H9 (cell line): ENCODE results near the gene CFAP100. TPM values are rescaled to one million over a fixed set of nuclear protein-coding genes. Genes with fewer than 3 reads are reported as not detected.

ENCODE experiments used
- DNase-seq: peaks from one replicate; pipeline ENCODE4 v3.0.0-alpha.2; 2017
- H2AFZ ChIP-seq: one replicate; pipeline ENCODE4 v1.6.1; 2013; ENCODE audit warnings: mild to moderate bottlenecking, low read length, control low read depth, moderate library complexity
- H2AK5ac ChIP-seq: 2 replicates; pipeline ENCODE4 v1.6.1; 2013; ENCODE audit warnings: low read length, control low read depth, mixed read lengths; ENCODE audit not compliant: insufficient read length
- H2BK120ac ChIP-seq: one replicate; pipeline ENCODE4 v1.6.1; 2013; ENCODE audit warnings: low read depth, mild to moderate bottlenecking, low read length, control low read depth, inconsistent platforms; ENCODE audit not compliant: poor library complexity, severe bottlenecking
- H2BK12ac ChIP-seq: 2 replicates; pipeline ENCODE4 v1.6.1; 2013; ENCODE audit warnings: low read length, control low read depth, mixed read lengths, low read depth; ENCODE audit not compliant: insufficient read length
- H2BK15ac ChIP-seq: 2 replicates; pipeline ENCODE4 v1.6.1; 2013; ENCODE audit warnings: low read depth, low read length, control low read depth
- H2BK20ac ChIP-seq: one replicate; pipeline ENCODE4 v1.6.1; 2013; ENCODE audit warnings: low read depth, mild to moderate bottlenecking, low read length, control low read depth, inconsistent platforms; ENCODE audit not compliant: poor library complexity, severe bottlenecking
- H2BK5ac ChIP-seq: 2 replicates; pipeline ENCODE4 v1.6.1; 2013; ENCODE audit warnings: low read length, control low read depth, mixed read lengths; ENCODE audit not compliant: insufficient read length
- H3K14ac ChIP-seq: 2 replicates; pipeline ENCODE4 v1.6.1; 2013; ENCODE audit warnings: low read length, control low read depth; ENCODE audit not compliant: insufficient read depth
- H3K18ac ChIP-seq: 2 replicates; pipeline ENCODE4 v1.6.1; 2013; ENCODE audit warnings: low read depth, mild to moderate bottlenecking, mixed read lengths, low read length, control low read depth; ENCODE audit not compliant: insufficient read length
- H3K23ac ChIP-seq: 2 replicates; pipeline ENCODE4 v1.6.1; 2013; ENCODE audit warnings: low read length, control low read depth, mixed read lengths, low read depth; ENCODE audit not compliant: insufficient read length
- H3K23me2 ChIP-seq: 2 replicates; pipeline ENCODE4 v1.6.1; 2013; ENCODE audit warnings: low read depth, mild to moderate bottlenecking, mixed read lengths, low read length, control low read depth; ENCODE audit not compliant: insufficient read length, poor library complexity, severe bottlenecking
- H3K27ac ChIP-seq: 2 replicates; pipeline ENCODE4 v1.5.1; 2013; ENCODE audit warnings: low read length, control low read depth, mixed read lengths, low read depth; ENCODE audit not compliant: insufficient read length
- H3K27me3 ChIP-seq: 2 replicates; pipeline ENCODE4 v1.6.1; 2013; ENCODE audit warnings: low read length, control low read depth, inconsistent platforms; ENCODE audit not compliant: insufficient read depth
- H3K4ac ChIP-seq: 2 replicates; pipeline ENCODE4 v1.6.1; 2013; ENCODE audit warnings: low read depth, mild to moderate bottlenecking, control low read depth, inconsistent platforms, low read length, moderate library complexity
- H3K4me1 ChIP-seq: 2 replicates; pipeline ENCODE4 v1.6.1; 2013; ENCODE audit warnings: low read length, control low read depth, inconsistent platforms; ENCODE audit not compliant: insufficient read depth
- H3K4me2 ChIP-seq: 2 replicates; pipeline ENCODE4 v1.6.1; 2013; ENCODE audit warnings: low read length, control low read depth, mixed read lengths; ENCODE audit not compliant: insufficient read length, insufficient read depth
- H3K56ac ChIP-seq: 2 replicates; pipeline ENCODE4 v1.6.1; 2013; ENCODE audit warnings: low read depth, mild to moderate bottlenecking, mixed read lengths, low read length, control low read depth; ENCODE audit not compliant: insufficient read length
- H3K79me1 ChIP-seq: 2 replicates; pipeline ENCODE4 v1.6.1; 2013; ENCODE audit warnings: low read depth, mild to moderate bottlenecking, moderate library complexity, low read length, control low read depth, inconsistent platforms; ENCODE audit not compliant: insufficient read depth, poor library complexity, severe bottlenecking
- H3K79me2 ChIP-seq: 2 replicates; pipeline ENCODE4 v1.6.1; 2013; ENCODE audit warnings: low read length, control low read depth, inconsistent platforms; ENCODE audit not compliant: insufficient read depth
- H3K9ac ChIP-seq: 2 replicates; pipeline ENCODE4 v1.6.1; 2013; ENCODE audit warnings: low read length, control low read depth, mixed read lengths; ENCODE audit not compliant: insufficient read length; ENCODE audit errors: extremely low read depth
- H3K9me3 ChIP-seq: one replicate; pipeline ENCODE4 v1.6.1; 2013; ENCODE audit warnings: low read depth, low read length, inconsistent platforms; ENCODE audit not compliant: control insufficient read depth
- H3T11ph ChIP-seq: one replicate; pipeline ENCODE4 v1.6.1; 2013; ENCODE audit warnings: mild to moderate bottlenecking, low read length, control low read depth, inconsistent platforms
- H4K20me1 ChIP-seq: one replicate; pipeline ENCODE4 v1.6.1; 2013; ENCODE audit not compliant: control insufficient read depth, insufficient read length, insufficient read depth
- H4K5ac ChIP-seq: 2 replicates; pipeline ENCODE4 v1.6.1; 2013; ENCODE audit warnings: low read depth, mild to moderate bottlenecking, mixed read lengths, low read length, control low read depth; ENCODE audit not compliant: insufficient read length
- H4K8ac ChIP-seq: replicated peaks from 2 replicates; pipeline ENCODE4 v1.6.1; 2013; ENCODE audit warnings: low read length, control low read depth, mixed read lengths, low read depth; ENCODE audit not compliant: insufficient read length
- H4K91ac ChIP-seq: 2 replicates; pipeline ENCODE4 v1.6.1; 2013; ENCODE audit warnings: low read depth, mild to moderate bottlenecking, moderate library complexity, mixed read lengths, low read length, control low read depth; ENCODE audit not compliant: insufficient read length
- H3K27ac Mint-ChIP-seq, 3 experiments: 2 replicates in 2 of 3; 3 replicates in 1 of 3; pipeline ENCODE4 v1.8.0; 2020 to 2021; ENCODE audit warnings: mixed read lengths in 3 of 3, mild to moderate bottlenecking in 1 of 3, moderate library complexity in 1 of 3
- H3K27me3 Mint-ChIP-seq: 2 replicates; pipeline ENCODE4 v1.8.0; 2021; ENCODE audit warnings: low read depth, mild to moderate bottlenecking, moderate library complexity, mixed read lengths
- H3K36me3 Mint-ChIP-seq, 3 experiments: 2 replicates in 2 of 3; 3 replicates in 1 of 3; pipeline ENCODE4 v1.8.0; 2020 to 2021; ENCODE audit warnings: low read depth in 3 of 3, mixed read lengths in 3 of 3; ENCODE audit not compliant: insufficient read depth in 1 of 3
- H3K4me1 Mint-ChIP-seq, 2 experiments: 2 replicates each; pipeline ENCODE4 v1.8.0; 2020; ENCODE audit warnings: mixed read lengths in 2 of 2
- H3K4me3 Mint-ChIP-seq, 2 experiments: 2 replicates in 1 of 2; 3 replicates in 1 of 2; pipeline ENCODE4 v1.8.0; 2020 to 2021; ENCODE audit warnings: mild to moderate bottlenecking in 2 of 2, mixed read lengths in 2 of 2, moderate library complexity in 1 of 2
- H3K9me3 Mint-ChIP-seq, 2 experiments: 2 replicates in 1 of 2; 3 replicates in 1 of 2; pipeline ENCODE4 v1.8.0; 2020; ENCODE audit warnings: mild to moderate bottlenecking in 2 of 2, mixed read lengths in 2 of 2, moderate library complexity in 1 of 2
- CTCF ChIP-seq: fragments of 200-600 bp; sonication (generic); conservative IDR thresholded peaks from 3 replicates; pipeline ENCODE4 v1.8.0; 2021; ENCODE audit warnings: antibody characterized with exemption, mild to moderate bottlenecking
- WGBS: extraction: QIAGEN DNeasy Blood & Tissue Kit; methylation state at CpG from one replicate; pipeline ENCODE4 v1.1.7; 2013; ENCODE audit warnings: missing lambda C conversion rate, low lambda C conversion rate, mixed read lengths; ENCODE audit not compliant: insufficient read length; ENCODE audit errors: extremely low coverage; 5-methylcytosine and 5-hydroxymethylcytosine counted together
- total RNA-seq: library from RNA; stranded (reverse); gene quantifications from 2 replicates; pipeline ENCODE4 v1.2.1, GENCODE V29; 2021

Gene CFAP100
- total RNA-seq, 1 experiment from 2014 or later, result 0.44 TPM

- no peaks in the 10 kb centered on the region for H3K23me2 ChIP-seq
- no peak overlapping the region for H3K27ac ChIP-seq
- WGBS, result no CpG with 5 or more reads among the region's 4 CpGs
- Mint-ChIP-seq H3K9me3 (0 out of 5 replicates have a peak, but pooled peaks cover 0 to 2% of the 10 kb centered on the region in 2 experiments), H3K4me1 (peaks cover under 1 to 3% of the 10 kb centered on the region in 2 experiments), H3K27me3 (no peaks in the 10 kb centered on the region; the same call in none of the 2 replicates), H3K27ac (0 out of 7 replicates have a peak overlapping the region, but pooled peaks of 1 of the 3 experiments have one; percentile 8), H3K4me3 (no peak overlapping the region), H3K36me3 (no peaks in the 10 kb centered on the region; a peak in 1 of 7 replicates)
- no peak overlapping the region for H2BK5ac ChIP-seq
- H3K9me3 ChIP-seq, result no peaks in the 10 kb centered on the region
- H3K23ac ChIP-seq, result no peak overlapping the region
- H2BK12ac ChIP-seq, result no peak overlapping the region
- no peaks in the 10 kb centered on the region for H3K79me1 ChIP-seq
- TF ChIP-seq CTCF, result no peak
- no peak for DNase-seq
- no peak overlapping the region for H3K9ac ChIP-seq
- H2BK15ac ChIP-seq, result no peak overlapping the region
- no peak overlapping the region for H4K5ac ChIP-seq
- H3K56ac ChIP-seq, result no peak overlapping the region
- no peaks in the 10 kb centered on the region for H3K79me2 ChIP-seq
- no peak overlapping the region for H3K18ac ChIP-seq
- H2BK20ac ChIP-seq, result no peak overlapping the region
- H2AFZ ChIP-seq, result no peak overlapping the region
- no peaks in the 10 kb centered on the region for H3K27me3 ChIP-seq
- H4K91ac ChIP-seq, result no peak overlapping the region
- H3K14ac ChIP-seq, result no peak overlapping the region
- H4K8ac ChIP-seq, result no peak overlapping the region
- no peaks in the 10 kb centered on the region for H3K4me1 ChIP-seq
- H3T11ph ChIP-seq, result no peak overlapping the region
- no peak overlapping the region for H3K4ac ChIP-seq
- H2AK5ac ChIP-seq, result no peak overlapping the region
- no peak overlapping the region for H3K4me2 ChIP-seq
- no peak overlapping the region for H2BK120ac ChIP-seq
- no peaks in the 10 kb centered on the region for H4K20me1 ChIP-seq
Measured at GRCh38 chr3:126370055-126370454, 24.7 kb upstream of the CFAP100 start.
